ENCODE results near the gene TBCC. TPM values are rescaled to one million over a fixed set of nuclear protein-coding genes. Genes with fewer than 3 reads are reported as not detected.
"Not testable (repeated sequence)": the region's sequence is repeated elsewhere in the genome, so short reads cannot be mapped to it uniquely, and the experiment has no call there.

The TBCC gene
- total and polyA plus RNA-seq, 10 of the 15 experiments (the other 5 are each of a cell fraction or from before 2014, with no cell fraction given) = 2.5 to 41.9 (median 20.3) TPM

DNA sequence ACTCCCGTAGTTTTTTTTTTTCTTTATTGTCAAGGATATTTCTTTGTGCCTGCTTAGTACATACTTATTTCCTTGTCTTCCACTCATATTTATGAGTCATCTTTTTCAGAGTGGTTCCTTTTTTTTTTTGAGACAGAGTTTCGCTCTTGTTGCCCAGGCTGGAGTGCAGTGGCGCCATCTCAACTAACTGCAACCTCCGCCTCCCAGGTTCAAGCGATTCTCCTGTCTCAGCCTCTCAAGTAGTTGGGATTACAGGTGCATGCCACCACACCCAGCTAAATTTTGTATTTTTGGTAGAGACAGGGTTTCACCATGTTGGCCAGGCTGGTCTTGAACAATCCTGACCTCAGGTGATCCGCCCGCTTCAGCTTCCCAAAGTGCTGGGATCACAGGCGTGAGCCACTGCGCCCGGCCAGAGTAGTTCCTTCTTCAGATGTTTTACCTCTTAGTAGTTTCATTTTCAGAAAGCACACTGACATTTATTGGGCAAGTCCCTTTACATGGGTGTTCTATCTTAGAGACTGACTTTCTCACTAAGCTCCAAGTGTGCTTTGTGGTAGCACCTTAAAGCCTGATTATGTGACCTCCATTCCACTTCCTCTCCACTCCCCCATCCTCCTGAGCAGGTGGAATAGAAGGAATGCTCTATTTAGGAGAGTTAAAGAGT, 29.1 kb upstream of the TBCC start:
- H3K9ac ChIP-seq (ENCODE audit: control insufficient read depth, insufficient read depth, low read length) = peak overlapping the region; percentile 73
- H4K20me1 ChIP-seq (ENCODE audit: control insufficient read depth, insufficient read depth); H3K36me3 ChIP-seq (ENCODE audit: control insufficient read depth in 2 of 2, insufficient read depth in 2 of 2, low read length in 1 of 2); H3K27me3 ChIP-seq (replicated peaks in 1 of 2; ENCODE audit: control insufficient read depth in 2 of 2, insufficient read depth in 2 of 2, low read length in 1 of 2); in situ Hi-C loops (cut with MboI); H3K9me3 ChIP-seq (replicated peaks; ENCODE audit: control insufficient read depth, insufficient read depth, low read length): not testable (repeated sequence)
- CTCF ChIA-PET = interaction anchor here (1.2 to 1.5 kb wide), 4 partner anchors 10 to 96 kb away, joined by 3 to 4 read pairs (median 3); partner anchors contain the start of gene TBCC
- DNase-seq (ENCODE audit: low read depth, low spot score) = peak; percentile 83
- H3K79me2 ChIP-seq (ENCODE audit: control insufficient read depth, insufficient read depth, low read length) = peaks cover 33% of the 10 kb centered on the region
- intact Hi-C loops (cut with micrococcal nuclease; ENCODE audit: unreplicated experiment) = loop anchor here (10.0 kb wide), 1 partner anchor 610 kb away; no protein-coding TSS in a partner anchor
- POLR2A ChIA-PET = interaction anchor here (0.7 to 8.8 kb wide), 7 partner anchors 10 to 154 kb away, joined by 3 to 140 read pairs (median 6); partner anchors contain the start of genes CNPY3 and TBCC
- peak overlapping the region; percentile 97 for H3K4me2 ChIP-seq (ENCODE audit: control insufficient read depth, insufficient read depth)
- peak; percentile 70 for ATAC-seq
- RAD21 ChIA-PET (ENCODE audit: unreplicated experiment) = interaction anchor here (0.6 to 17.0 kb wide), 7 partner anchors 11 to 1441 kb away, joined by 3 to 227 read pairs (median 4); partner anchors contain the start of genes RPL7L1 and TBCC
- H3K4me3 ChIP-seq = peak overlapping the region; percentile 61; the same call in 1 of the 2 replicates
- peak overlapping the region; percentile 99 for H3K27ac ChIP-seq (ENCODE audit: control insufficient read depth, insufficient read depth)
- SMC1A ChIA-PET (ENCODE audit: uncharacterized antibody, unreplicated experiment) = interaction anchor here (0.7 to 8.5 kb wide), 7 partner anchors 13 to 49 kb away, joined by 3 to 62 read pairs (median 6); no protein-coding TSS in a partner anchor
- peak overlapping the region; percentile 37; the same call in 1 of the 2 replicates for H2AFZ ChIP-seq (ENCODE audit: control insufficient read depth, low read depth, low read length)
- WGBS (ENCODE audit: insufficient coverage, insufficient replicate concordance, low lambda C conversion rate, missing lambda C conversion rate) = under 1% methylated on average over 10 of the region's 10 CpGs
- peaks cover 81% of the 10 kb centered on the region for H3K4me1 ChIP-seq (ENCODE audit: control insufficient read depth, insufficient read depth, low read length)
- FAIRE-seq = peak; percentile 44
- BruUV-seq (replicated peaks) = TSS peak; percentile 86
- TF ChIP-seq KLF5 (IDR thresholded peaks at IDR 0.05; ENCODE audit: partially characterized antibody) = peak; percentile 47
- peak; percentile 56; the same call in 1 of the 2 replicates for TF ChIP-seq ZNF384 (IDR thresholded peaks at IDR 0.05; ENCODE audit: borderline replicate concordance, low read depth, low read length)
- TF ChIP-seq SMAD1 (IDR thresholded peaks at IDR 0.05; ENCODE audit: low read depth, partially characterized antibody) = peak; percentile 34
- TF ChIP-seq JUNB (IDR thresholded peaks at IDR 0.05) = peak; percentile 51
- TF ChIP-seq CREB1 (IDR thresholded peaks at IDR 0.05; ENCODE audit: low read depth) = 0 out of 2 replicates have a peak, but pooled peaks have one; percentile 10
- TF ChIP-seq POU2F2 (IDR thresholded peaks at IDR 0.05; ENCODE audit: borderline replicate concordance, low read depth, low read length) = peak; percentile 41; the same call in 1 of the 3 replicates
- TF ChIP-seq RBBP5 (conservative IDR thresholded peaks at IDR 0.05) = 0 out of 2 replicates have a peak, but pooled peaks have one; percentile 72
- peak; percentile 69 for TF ChIP-seq MTA2 (IDR thresholded peaks at IDR 0.05; ENCODE audit: low read depth)
- TF ChIP-seq DPF2 (IDR thresholded peaks at IDR 0.05) = peak; percentile 75
- 0 out of 4 replicates have a peak, but pooled peaks of 1 of the 2 experiments have one; percentile 5 for TF ChIP-seq ETV6 (conservative IDR thresholded peaks at IDR 0.05 in 1 of 2, IDR thresholded peaks at IDR 0.05 in 1 of 2; ENCODE audit: borderline replicate concordance in 1 of 2, low read depth in 1 of 2)
- peak; percentile 87 for TF ChIP-seq SMARCA5 (IDR thresholded peaks at IDR 0.05)
- TF ChIP-seq GATAD2B (conservative IDR thresholded peaks at IDR 0.05; ENCODE audit: low read depth) = peak; percentile 62; the same call in 1 of the 2 replicates
- peak; percentile 81 for TF ChIP-seq SPI1 (IDR thresholded peaks at IDR 0.05; ENCODE audit: borderline replicate concordance, insufficient read depth, low read depth, low read length)
- TF ChIP-seq BHLHE40 (IDR thresholded peaks at IDR 0.05; ENCODE audit: borderline replicate concordance in 1 of 2, low read depth in 2 of 2, low read length in 1 of 2) = peak in 1 of 2 experiments; percentile 57; a peak in 1 of 4 replicates
- TF ChIP-seq, protein P1, sequence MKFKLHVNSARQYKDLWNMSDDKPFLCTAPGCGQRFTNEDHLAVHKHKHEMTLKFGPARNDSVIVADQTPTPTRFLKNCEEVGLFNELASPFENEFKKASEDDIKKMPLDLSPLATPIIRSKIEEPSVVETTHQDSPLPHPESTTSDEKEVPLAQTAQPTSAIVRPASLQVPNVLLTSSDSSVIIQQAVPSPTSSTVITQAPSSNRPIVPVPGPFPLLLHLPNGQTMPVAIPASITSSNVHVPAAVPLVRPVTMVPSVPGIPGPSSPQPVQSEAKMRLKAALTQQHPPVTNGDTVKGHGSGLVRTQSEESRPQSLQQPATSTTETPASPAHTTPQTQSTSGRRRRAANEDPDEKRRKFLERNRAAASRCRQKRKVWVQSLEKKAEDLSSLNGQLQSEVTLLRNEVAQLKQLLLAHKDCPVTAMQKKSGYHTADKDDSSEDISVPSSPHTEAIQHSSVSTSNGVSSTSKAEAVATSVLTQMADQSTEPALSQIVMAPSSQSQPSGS (IDR thresholded peaks at IDR 0.05; ENCODE audit: low read length) = peak; percentile 57; the same call in 1 of the 2 replicates
- TF ChIP-seq NFIC (IDR thresholded peaks at IDR 0.05; ENCODE audit: low read depth, low read length) = peak; percentile 61; the same call in 1 of the 2 replicates
- 0 out of 2 replicates have a peak, but pooled peaks have one; percentile 9 for TF ChIP-seq FOXM1 (IDR thresholded peaks at IDR 0.05; ENCODE audit: low read depth, low read length)
- TF ChIP-seq PML (IDR thresholded peaks at IDR 0.05; ENCODE audit: low read length) = peak; percentile 79
- TF ChIP-seq, protein P2, sequence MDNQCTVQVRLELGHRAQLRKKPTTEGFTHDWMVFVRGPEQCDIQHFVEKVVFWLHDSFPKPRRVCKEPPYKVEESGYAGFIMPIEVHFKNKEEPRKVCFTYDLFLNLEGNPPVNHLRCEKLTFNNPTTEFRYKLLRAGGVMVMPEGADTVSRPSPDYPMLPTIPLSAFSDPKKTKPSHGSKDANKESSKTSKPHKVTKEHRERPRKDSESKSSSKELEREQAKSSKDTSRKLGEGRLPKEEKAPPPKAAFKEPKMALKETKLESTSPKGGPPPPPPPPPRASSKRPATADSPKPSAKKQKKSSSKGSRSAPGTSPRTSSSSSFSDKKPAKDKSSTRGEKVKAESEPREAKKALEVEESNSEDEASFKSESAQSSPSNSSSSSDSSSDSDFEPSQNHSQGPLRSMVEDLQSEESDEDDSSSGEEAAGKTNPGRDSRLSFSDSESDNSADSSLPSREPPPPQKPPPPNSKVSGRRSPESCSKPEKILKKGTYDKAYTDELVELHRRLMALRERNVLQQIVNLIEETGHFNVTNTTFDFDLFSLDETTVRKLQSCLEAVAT (IDR thresholded peaks at IDR 0.05) = peak; percentile 83
- TF ChIP-seq EED (IDR thresholded peaks at IDR 0.05; ENCODE audit: low read depth) = peak; percentile 88
- peak; percentile 61; the same call in 1 of the 2 replicates for TF ChIP-seq RUNX3 (IDR thresholded peaks at IDR 0.05; ENCODE audit: low read length)
- TF ChIP-seq NBN (IDR thresholded peaks at IDR 0.05) = peak; percentile 96
